ENCODE data around the gene POFUT1.

POFUT1 gene

DNA sequence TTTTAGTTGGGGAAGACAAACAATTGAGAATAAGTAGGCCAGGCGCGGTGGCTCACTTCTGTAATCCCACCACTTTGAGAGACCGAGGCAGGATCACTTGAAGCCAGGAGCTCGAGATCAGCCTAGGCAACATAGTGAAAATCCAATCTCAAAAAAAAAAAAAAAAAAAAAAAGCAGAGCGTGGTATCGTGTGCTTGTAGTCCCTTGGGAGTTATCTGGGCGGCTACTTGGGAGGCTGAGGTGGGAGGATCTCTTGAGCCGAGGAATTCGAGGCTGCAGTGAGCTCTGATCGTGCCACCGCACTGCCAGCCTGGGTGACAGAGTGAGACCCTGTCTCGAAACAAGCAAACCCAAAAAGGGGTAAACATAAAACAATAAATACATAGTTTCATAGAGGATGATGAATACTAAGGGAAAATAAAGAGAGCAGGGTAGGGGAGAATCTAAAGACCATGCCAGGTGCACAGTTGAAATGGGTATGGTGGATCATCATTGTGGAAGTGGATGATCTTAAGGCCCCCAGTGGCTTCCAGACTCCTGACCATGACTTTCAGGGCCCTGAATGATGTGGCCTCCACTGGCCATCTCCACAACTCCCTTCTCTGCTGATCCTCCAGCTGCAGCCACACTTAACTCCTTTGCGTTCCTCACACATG is 947 bp downstream of the POFUT1 start:
- DNase-seq: no peak

DNA sequence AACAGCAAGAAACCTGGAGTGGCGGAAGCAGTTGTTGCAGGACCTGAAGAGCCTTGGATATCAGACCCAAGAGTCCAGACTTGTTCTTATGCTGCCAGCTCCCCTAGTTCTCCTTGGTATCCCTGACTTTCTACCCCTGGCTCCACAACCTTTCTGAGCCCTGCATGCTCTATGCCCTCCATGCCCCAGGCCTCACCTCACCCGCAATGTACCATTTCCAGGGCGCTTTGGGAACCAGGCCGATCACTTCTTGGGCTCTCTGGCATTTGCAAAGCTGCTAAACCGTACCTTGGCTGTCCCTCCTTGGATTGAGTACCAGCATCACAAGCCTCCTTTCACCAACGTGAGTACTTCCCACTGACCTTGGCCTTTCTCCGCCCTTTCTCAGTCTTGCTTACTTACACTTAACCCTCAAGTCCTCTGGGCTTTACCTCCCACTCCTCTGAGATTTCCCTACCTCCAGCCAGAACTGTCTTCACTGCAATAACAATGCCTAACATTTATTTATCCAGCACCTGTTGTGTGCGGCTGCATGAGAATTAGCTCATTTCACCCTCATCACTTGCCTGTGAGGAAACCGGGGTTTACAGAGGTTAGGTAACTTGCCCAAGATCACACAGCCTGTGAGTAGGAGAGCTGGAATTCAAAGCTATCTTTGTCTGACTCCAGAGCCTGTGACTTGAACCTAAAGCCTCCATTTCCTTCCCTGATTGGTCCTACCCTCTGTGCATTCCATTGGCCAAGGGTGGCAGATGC is 2.3 kb downstream of the POFUT1 start:
- no peak for DNase-seq

- DNase-seq: no peak
These were observed 6.2 kb downstream of the POFUT1 start for GRCh38 chr20:32213870-32214269.

DNA sequence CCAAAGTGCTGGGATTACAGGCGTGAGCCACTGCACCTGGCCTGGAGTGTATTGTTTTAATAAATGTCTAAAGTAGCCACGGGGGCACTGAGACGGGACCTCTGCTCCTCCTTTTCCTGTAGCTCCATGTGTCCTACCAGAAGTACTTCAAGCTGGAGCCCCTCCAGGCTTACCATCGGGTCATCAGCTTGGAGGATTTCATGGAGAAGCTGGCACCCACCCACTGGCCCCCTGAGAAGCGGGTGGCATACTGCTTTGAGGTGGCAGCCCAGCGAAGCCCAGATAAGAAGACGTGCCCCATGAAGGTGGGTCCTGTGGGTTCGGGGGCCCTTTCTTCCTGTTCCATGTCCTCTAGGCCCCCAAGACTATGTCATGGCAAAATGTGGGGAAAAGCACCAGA is 7.5 kb downstream of the POFUT1 start:
- no peak for DNase-seq

DNA sequence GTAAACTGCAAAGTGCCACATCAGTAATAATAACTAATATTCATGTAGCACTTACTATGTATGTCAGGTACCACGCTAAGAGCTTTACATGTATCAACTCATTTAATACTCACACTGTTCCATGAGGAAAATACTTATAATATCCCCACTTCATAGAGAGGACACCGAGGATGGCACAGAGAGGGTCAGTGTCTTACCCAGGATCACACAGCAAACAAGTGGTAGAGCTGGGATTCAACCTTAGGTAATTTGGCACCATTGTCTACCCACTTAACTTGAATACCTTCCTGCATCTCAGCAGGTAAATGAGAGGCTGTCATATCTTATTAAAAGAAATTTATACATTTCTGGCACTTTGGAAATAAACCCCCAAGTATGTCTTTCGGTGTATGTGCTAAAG is 8.0 kb downstream of the POFUT1 start:
- DNase-seq: no peak

GRCh38 chr20:32216179-32217142 is 8.8 kb downstream of the POFUT1 start:
- no peak for DNase-seq

DNA sequence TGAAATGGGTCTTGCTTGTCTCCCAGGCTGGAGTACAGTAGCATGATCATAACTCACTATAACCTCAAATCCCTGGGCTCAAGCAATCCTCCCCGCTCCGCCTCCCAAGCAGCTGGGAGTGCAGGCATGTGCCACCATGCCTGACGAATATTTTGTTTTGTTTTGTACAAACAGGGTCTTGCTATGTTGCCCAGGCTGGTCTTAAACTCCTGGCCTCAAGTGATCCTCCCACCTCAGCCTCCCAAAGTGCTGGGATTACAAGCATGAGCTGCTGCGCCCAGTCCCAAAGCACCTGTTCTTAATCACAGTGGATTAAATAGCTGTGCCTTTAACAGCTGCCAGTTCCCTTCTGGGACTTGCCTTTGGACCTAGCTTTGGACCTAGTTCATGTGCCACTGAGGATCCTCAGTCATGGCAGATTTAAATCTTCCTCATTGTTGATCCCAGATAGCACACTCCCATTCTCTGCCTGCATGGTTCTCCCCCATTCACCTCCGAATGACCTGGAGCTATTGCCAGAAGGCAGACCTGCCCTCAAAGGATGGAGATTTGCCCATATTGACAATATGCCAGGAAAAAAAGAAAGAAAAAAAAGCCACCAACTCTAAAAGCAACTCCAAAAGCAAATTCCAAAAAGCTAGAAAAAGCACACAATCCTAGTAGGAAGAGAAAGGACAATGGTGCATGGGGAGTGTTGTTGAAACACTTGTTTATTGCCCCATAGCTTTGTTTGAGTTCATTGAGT is 10.6 kb downstream of the POFUT1 start:
- DNase-seq: no peak

DNA sequence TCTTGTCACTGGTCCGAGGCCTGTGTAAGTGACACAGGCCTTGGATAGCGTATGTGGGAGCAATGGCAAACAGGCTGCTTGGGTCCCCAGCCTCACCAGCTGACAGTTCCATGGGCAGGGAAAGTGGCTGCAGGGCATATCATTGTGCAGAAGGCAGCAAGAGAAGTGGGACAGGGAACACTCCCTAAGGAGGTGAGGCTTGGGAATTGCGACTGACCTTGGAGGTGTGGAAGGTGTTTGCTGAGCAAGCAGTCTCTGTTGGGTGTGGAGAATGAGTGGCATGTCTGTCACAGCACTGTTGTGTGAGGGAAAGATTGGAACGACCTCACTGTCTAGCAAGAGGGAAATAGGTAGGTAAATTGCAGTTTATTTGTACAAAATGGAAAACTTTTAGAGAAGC is 16.8 kb downstream of the POFUT1 start:
- DNase-seq: no peak

DNA sequence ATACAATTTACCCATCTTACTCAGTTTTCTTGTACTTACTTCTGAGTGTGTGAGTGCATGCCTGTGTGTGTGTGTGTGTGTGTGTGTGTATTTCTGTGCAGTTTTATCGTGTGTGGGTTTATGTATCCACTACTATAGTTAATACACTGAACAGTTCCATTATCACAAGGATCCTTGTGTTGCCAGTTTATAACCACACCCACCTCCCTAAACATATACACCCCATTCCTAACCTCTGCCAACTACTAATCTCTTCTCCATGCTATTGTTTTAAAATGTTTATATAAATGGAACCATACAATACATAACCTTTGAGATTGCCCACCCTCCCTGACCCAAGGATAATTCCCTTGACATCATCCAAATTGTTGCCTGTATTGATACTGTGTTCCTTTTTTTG is 18.7 kb downstream of the POFUT1 start:
- DNase-seq: no peak

- DNase-seq: no peak
These were observed 19.6 kb downstream of the POFUT1 start for GRCh38 chr20:32227306-32227705.

GRCh38 chr20:32227744-32228688 is 20.3 kb downstream of the POFUT1 start:
- no peak for DNase-seq

DNA sequence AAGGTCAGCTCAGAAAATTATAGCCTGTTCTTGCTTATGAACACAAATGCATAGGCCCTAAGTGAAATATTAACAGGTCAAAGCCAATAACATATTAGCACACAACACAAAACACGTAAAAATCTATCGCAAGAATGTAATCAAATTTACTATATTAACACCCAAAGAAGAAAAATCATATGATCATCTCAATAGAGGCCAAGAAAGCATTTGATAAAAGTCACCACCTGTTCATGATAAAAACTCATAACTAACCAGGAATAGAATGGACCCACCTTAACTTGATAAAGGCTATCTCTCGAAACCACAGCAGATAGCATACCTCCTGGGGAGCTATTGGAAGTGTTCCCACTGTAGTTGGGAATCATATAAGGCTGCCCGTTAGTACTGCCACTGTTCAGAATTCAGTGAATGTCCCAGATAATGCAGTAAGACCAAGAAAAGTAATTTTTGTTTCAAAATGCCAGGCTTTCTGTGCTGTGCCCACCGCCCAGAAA is 21.6 kb downstream of the POFUT1 start:
- DNase-seq: no peak

DNA sequence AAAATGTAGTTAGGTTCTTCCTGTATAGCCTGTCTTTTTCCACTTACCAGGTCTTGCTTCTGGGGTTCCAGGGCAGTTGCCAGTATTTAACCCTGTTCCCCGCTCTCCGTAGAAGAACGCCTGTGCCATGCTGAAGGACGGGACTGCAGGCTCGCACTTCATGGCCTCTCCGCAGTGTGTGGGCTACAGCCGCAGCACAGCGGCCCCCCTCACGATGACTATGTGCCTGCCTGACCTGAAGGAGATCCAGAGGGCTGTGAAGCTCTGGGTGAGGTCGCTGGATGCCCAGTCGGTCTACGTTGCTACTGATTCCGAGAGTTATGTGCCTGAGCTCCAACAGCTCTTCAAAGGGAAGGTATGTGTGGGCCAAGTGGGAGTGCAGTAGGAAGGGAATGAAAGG is 23.0 kb downstream of the POFUT1 start:
- DNase-seq: no peak

- DNase-seq: no peak
These were observed 23.6 kb downstream of the POFUT1 start for GRCh38 chr20:32231245-32231644.

- DNase-seq: no peak
These were observed 24.2 kb downstream of the POFUT1 start for GRCh38 chr20:32231847-32232246.

GRCh38 chr20:32232326-32232886 is 24.7 kb downstream of the POFUT1 start:
- no peak for DNase-seq

DNA sequence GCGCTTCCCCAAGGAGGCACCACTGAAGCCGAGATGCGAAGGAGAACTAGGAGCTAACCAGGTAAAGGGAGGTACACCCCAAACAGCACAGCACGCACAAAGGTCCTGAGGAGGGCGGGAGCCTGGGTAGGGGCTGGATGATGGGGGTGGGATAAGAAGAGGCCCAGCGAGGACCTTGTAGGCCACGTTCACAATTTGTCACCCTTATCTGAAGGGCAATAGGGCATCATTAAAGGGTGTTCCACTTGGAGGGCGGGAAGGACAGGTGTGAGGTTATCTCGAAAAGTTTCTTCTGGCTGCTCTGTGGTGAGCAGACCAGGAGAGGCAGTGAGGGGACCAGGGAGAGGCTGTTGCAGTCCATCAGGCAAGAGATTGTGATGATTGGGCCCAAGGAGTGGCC is 25.6 kb downstream of the POFUT1 start:
- no peak for DNase-seq

DNA sequence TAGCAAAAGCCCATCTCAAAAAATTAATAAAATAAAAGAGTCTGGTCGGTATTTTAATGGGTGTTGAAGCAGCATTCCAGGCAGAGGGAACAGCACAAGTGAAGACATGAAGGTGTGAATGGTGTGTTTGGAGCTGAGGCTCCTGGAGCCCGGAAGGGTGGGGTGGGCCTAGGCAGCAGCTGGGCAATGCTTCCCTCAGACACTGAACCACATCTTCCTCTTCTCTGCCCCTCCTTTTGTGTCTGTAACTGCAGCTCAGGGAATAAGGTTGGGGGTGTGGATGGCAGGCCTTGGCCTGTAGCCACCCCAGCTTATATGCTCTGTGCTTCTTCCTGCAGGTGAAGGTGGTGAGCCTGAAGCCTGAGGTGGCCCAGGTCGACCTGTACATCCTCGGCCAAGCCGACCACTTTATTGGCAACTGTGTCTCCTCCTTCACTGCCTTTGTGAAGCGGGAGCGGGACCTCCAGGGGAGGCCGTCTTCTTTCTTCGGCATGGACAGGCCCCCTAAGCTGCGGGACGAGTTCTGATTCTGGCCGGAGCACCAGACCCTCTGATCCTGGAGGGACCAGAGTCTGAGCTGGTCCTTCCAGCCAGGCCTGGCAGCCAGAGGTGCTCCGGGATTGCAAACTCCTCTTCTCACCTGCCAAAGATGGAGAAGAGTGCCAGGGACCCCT is 26.6 kb downstream of the POFUT1 start:
- no peak for DNase-seq

DNA sequence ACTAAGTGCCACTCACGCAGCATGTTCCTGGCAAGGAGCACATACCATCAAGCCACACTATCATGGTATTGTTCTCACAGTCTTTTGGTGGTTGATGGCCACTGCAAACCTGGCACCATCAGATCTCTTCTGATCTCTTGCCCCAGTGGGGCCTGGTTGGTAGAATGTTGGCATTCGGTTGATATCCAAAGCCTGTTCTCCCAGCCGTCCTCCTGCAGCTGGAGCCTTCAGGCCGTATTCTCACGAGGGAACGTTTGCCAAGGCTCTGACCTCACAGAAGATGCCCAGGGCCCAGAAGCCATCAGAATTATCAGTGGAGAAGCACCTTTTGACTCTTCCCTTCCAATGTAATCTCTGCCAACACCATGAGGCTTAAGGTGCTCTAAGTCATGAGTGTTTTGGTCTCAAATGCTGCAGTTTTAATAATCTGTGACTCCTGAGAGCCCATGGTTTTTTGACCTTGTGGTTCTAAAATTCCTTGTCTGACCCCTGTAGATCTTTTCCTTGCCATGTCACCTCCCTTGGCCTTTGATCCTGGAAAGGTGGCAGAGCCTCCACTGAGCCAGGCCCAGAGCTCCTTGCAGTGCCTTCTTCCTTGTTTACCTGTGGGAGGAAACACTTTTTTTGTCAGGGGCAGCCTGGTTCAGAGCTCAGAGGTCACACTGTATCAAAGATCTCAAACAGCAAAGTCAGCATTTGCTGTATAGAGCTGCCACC is 27.8 kb downstream of the POFUT1 start:
- DNase-seq: no peak

GRCh38 chr20:32236048-32236533 is 28.4 kb downstream of the POFUT1 start:
- DNase-seq: no peak

All from NCI-H1930 (cell line).